ENCODE measurements around the gene HLCS.

HLCS gene

DNA sequence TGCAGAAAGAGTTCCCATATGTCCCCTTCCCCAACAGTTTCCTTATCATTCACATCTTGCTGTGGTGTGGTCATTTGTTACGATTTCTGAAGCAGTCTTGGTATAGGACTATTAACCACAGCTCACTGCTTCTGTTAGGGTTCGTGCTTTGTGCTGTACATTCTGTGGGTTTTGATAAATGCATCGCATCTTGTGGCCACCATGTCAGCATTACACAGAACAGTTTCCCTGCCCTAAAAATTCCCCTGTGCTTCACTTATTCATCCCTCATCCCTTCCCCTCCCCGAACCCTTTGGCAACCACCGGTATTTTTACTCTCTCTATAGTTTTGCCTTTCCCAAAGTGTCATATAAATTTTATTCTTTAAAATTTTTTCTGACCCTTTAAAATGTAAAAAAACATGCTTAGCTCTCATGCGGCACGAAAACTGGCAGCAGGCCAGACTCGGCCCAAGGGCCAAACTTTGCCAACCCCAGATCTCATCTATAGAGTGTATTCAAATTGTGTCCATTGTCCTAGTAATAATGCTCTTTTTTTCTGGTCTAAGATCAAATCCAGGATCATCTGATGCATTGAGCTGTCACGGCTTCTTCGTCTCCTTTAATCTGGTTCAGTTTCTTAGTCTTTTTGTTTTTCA, 189.4 kb downstream of the HLCS start:
- no peak for TF ChIP-seq CTCF (IDR thresholded peaks at IDR 0.05)

DNA sequence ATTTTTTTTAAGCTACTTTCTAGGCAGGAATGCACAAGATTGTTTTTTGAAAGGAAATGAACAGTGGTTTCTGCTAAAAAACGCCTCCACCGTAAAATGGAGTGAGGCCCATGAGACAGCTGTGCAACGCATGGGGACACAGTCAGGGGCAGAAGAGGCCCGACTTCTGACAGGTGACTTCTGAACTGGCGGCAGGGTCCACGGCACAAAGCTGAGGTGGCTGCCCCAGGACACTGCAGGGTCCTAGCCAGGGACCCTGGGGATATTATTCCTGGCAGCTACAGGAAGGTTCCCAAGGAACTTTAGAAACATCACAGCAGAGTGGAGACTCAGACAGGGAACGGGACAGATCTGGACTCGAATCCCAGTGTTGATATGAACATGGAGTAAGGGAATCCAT, 192.5 kb downstream of the HLCS start:
- TF ChIP-seq CTCF (IDR thresholded peaks at IDR 0.05), result no peak

DNA sequence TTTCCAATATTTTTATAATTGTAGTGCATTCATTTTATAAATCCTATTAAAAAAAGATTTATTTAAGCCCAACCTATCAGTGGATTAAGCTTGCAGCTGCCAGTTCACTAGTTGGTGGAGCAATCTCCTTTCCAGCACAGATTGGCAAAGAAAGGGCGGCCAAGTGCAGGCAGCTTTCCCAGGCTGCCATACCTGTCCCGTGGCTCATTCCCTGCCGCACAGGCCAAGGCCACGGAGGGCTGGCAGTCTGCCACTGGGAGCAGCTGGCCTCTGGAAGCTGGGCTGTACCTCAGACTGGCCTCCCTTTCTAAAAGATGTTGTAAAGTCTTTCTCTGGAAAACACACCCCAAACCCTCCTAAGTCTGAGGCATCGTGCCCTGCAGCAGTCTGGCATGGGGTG, 193.4 kb downstream of the HLCS start:
- no peak for TF ChIP-seq CTCF (IDR thresholded peaks at IDR 0.05)

DNA sequence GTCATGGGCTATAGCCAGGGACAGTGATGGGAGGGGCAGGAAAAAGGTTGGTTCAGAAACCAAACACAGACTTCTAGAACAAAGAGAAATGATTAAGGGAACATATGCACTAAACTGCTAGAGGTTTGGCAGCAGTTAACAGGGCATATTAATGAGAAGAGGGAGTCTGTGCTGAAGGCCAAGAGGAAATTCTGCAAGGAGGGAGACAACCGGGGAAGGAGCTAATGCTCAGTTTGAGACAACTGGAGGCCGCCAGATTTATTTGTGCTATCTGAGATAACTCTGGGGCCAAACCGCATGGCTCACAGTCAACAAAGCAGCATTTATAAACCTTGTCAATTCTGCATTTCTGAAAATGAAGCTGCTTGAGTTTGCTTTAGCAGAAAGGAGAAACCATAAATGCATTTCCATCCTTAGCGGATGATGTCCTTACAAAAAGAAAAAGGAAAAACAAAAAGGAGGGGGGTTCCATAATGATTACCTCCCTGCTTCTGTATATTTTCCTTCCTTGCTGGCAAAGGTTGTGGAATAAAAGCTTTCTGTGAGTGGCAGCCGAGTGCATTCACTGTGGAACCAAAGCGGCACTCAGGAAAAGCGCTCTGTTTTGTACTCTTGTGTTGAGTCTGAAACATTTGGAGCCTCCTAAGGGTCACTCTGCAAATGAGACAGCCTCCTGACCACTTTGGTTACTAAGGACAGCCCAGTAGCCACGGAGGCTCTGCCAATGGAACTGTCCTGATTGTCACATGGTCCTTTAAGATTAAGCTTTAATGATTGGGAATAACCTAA, 197.2 kb downstream of the HLCS start:
- no peak for TF ChIP-seq CTCF (IDR thresholded peaks at IDR 0.05)

DNA sequence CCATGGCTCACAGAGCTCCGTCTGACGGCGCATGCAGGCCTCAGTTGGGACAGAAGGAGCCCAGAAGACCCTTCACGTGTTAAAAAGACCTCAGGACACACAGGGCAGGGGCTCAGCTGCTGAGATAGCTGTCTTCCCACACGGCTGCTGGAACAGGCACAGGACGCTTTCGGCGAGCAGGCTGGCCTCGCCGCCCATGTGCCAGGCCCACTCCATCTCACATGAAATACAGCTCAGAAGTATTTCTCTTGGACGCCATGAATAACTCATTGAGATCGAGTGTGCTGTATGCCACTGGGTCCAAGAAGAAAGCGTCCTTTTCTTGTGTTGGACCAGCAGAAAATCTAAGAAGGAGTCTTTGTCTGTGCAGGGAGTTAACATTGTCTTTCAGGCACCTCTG, 198.0 kb downstream of the HLCS start:
- TF ChIP-seq CTCF (IDR thresholded peaks at IDR 0.05), result no peak

DNA sequence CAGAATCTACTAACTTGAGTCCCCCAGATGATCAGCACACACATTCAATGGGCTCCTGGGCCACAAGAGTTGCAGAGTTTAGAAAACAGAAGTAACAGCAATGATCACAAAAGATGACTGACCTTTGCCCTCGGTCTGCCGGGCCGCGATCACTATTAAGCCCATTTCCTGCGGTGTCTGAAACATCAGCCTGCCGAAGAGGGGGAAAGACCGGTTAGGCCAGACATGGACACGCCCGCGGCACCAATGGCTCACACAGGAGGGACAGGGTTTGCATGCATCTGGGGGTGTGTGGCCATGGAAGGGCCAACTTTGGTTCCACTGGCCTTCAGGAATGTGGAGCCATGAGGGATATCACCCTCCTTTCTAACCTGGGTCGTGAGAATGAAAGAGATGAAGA, 199.4 kb downstream of the HLCS start:
- no peak for TF ChIP-seq CTCF (IDR thresholded peaks at IDR 0.05)

- TF ChIP-seq CTCF (IDR thresholded peaks at IDR 0.05), result no peak
These were observed 200.0 kb downstream of the HLCS start for GRCh38 chr21:36766511-36766910.
